ENCODE measurements around the gene TCF15. TPM values are rescaled to one million over a fixed set of nuclear protein-coding genes. Genes with fewer than 3 reads are reported as not detected.

TCF15 gene
- total RNA-seq, 4 donors from 2014 or later, result 0.59 TPM; not detected in 3

DNA sequence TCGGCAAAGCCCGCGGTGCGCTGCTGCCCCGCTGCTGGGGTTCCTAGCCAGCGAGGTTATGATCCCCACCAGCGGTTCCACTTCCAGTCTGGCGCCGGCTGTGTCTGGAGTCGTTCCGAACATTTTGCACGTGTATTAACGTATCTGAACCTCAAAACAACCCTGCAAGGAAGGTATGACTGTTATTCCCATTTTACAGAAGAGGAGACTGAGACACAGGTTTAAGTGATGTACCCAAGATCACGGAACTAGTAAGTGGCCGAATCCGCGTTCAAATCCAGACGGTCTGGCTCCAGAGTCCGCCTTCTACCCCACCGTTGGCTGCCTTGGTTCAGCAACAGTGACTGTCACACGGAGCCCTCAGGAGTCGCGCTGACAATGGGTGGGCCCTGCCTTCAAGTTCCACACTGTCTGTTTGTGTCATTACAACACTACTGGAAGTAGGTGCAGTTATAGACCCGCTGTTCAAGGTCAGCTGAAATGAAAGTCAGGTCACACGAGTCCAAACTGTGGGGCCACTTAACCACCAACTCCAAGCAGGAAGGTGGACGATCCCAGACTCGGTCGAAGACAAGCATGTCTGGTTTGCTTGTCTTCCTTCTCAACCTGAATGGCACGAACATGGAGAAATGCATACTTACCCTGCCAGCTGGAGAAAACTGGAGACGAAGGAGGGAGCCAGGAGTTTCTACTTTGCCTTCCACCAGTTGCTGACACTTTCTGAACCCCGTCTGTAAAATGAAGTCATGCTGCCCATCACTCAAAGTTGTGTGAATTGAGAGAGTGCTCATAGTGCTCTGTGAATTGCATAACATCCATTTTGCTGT lies 43.7 kb upstream of the TCF15 start:
- TF ChIP-seq, protein P1, sequence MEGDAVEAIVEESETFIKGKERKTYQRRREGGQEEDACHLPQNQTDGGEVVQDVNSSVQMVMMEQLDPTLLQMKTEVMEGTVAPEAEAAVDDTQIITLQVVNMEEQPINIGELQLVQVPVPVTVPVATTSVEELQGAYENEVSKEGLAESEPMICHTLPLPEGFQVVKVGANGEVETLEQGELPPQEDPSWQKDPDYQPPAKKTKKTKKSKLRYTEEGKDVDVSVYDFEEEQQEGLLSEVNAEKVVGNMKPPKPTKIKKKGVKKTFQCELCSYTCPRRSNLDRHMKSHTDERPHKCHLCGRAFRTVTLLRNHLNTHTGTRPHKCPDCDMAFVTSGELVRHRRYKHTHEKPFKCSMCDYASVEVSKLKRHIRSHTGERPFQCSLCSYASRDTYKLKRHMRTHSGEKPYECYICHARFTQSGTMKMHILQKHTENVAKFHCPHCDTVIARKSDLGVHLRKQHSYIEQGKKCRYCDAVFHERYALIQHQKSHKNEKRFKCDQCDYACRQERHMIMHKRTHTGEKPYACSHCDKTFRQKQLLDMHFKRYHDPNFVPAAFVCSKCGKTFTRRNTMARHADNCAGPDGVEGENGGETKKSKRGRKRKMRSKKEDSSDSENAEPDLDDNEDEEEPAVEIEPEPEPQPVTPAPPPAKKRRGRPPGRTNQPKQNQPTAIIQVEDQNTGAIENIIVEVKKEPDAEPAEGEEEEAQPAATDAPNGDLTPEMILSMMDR (IDR thresholded peaks at IDR 0.05), result no peak
- TF ChIP-seq POLR2A (IDR thresholded peaks at IDR 0.05), result no peak
- peak; percentile 27 to 29 for DNase-seq
- Histone ChIP-seq H3K9me3 (no peaks in the 10 kb centered on the region), H3K27ac (peak overlapping the region; percentile 23 to 88 (median 81)), H3K4me1 (peaks cover 12 to 19% of the 10 kb centered on the region in 2 donors), H3K36me3 (peaks cover 7 to 14% of the 10 kb centered on the region in 2 donors), H3K4me3 (replicated peaks in 1 of 3) (peak overlapping the region; percentile 36 to 77 (median 55)), H3K27me3 (no peaks in the 10 kb centered on the region)
- intact Hi-C loops (cut with DNase I), result no loop called here
- WGBS, 2 donors, result 21 to 34% methylated on average over 18 to 23 of the region's 31 CpGs

GRCh38 chr20:653110-653589 lies 43.0 kb upstream of the TCF15 start, which contains the start of gene SRXN1:
Gene SRXN1 (minus strand): TSS chr20:653200. CDS start chr20:653185, 15 bp downstream.
- intact Hi-C loops (cut with DNase I), result no loop called here
- 2 to 10% methylated on average over 4 to 12 of the region's 74 CpGs for WGBS, 2 donors
- peaks cover 13 to 21% of the 10 kb centered on the region in 2 donors for H3K36me3 ChIP-seq
- DNase-seq, result peak; percentile 93 to 94
- H3K27me3 ChIP-seq, result no peaks in the 10 kb centered on the region
- H3K9me3 ChIP-seq, result no peaks in the 10 kb centered on the region
- peaks cover 12 to 19% of the 10 kb centered on the region in 2 donors for H3K4me1 ChIP-seq
- H3K4me3 ChIP-seq (replicated peaks in 1 of 3), result peak within 1 kb of the TSS; percentile 36 to 77 (median 55)
- peak within 1 kb of the TSS; percentile 73 to 88 (median 81) for H3K27ac ChIP-seq
- TF ChIP-seq, protein P1 (IDR thresholded peaks at IDR 0.05), result peak in 4 of 6 experiments; percentile 30 to 65 (median 55)
- TF ChIP-seq POLR2A (IDR thresholded peaks at IDR 0.05), result peak; percentile 30 to 78

GRCh38 chr20:652615-653109 lies 42.6 kb upstream of the TCF15 start:
- intact Hi-C loops (cut with DNase I), result no loop called here
- Histone ChIP-seq H3K4me3 (replicated peaks in 1 of 3) (peak overlapping the region; percentile 18 to 77 (median 55)), H3K36me3 (peaks cover 18 to 26% of the 10 kb centered on the region in 2 donors), H3K9me3 (no peaks in the 10 kb centered on the region), H3K27me3 (no peaks in the 10 kb centered on the region), H3K4me1 (peaks cover 12 to 19% of the 10 kb centered on the region in 2 donors), H3K27ac (peak overlapping the region; percentile 23 to 88 (median 81))
- no peak for TF ChIP-seq POLR2A (IDR thresholded peaks at IDR 0.05)
- TF ChIP-seq, protein P1 (IDR thresholded peaks at IDR 0.05), result no peak
- 1 to 14% methylated on average over 8 to 14 of the region's 36 CpGs for WGBS, 2 donors
- peak; percentile 40 to 42 for DNase-seq

DNA sequence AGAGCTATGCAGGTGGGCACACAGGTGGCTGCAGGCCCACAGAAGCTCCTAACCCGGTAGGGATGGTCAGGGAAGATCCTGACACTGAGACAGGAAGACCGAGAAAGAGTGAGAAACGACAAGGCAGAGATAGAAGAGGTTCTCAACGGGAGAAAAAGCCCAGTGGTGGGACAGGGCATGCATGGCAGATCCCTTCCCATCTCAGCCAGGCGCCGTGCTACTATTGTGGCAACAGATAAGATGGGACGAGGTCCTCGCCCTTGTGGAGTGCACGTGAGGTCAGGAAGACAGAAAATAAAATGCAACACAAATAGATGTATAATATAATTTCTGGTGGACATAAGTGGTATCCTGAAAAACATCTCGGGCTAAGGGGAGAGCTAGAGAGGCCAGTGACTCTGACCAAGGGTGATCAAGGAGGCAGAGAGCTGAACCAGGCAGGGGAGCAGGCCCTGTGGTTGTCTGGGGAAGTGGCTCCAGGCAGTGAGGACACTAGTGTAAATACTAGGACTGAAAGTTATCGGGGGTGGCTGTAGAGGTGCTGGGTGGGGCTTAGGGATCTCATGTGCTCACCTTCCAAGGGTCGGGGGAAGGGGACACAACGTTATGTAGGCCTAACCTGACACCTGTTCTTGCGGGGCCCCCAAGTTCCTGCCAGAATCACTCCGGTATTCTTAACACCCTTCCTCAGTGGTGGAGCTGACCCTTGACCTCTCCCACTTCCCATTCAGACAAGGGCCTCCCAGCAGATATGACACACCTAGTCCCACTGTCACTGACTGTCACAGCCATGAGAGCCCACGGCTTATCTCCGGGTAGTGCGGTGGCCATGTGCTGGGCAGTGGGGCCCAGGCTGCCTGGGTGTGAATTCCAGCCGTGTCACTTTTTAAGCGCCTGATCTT lies 41.9 kb upstream of the TCF15 start:
- H3K4me1 ChIP-seq, result peaks cover 12 to 19% of the 10 kb centered on the region in 2 donors
- H3K27ac ChIP-seq, result peak overlapping the region; percentile 23 to 88 (median 81)
- peak; percentile 41 to 46 for DNase-seq
- 62 to 64% methylated on average over 18 to 20 of the region's 20 CpGs for WGBS, 2 donors
- TF ChIP-seq, protein P1 (IDR thresholded peaks at IDR 0.05), result no peak
- no peak for TF ChIP-seq POLR2A (IDR thresholded peaks at IDR 0.05)
- no peaks in the 10 kb centered on the region for H3K27me3 ChIP-seq
- H3K9me3 ChIP-seq, result no peaks in the 10 kb centered on the region
- intact Hi-C loops (cut with DNase I), result no loop called here
- peaks cover 22 to 32% of the 10 kb centered on the region in 2 donors for H3K36me3 ChIP-seq
- H3K4me3 ChIP-seq (replicated peaks in 1 of 3), result peak overlapping the region; percentile 18 to 77 (median 55)
